Immature natural killer cell (primary cell): ENCODE data around the gene PRKCB. TPM values are rescaled to one million over a fixed set of nuclear protein-coding genes. Genes with fewer than 3 reads are reported as not detected.

Source experiments
- DNase-seq, 3 donors: peaks; one replicate each; pipeline ENCODE4 v3.0.0; 2022; ENCODE audit warnings: mixed read lengths in 1 of 3
- H3K27ac Mint-ChIP-seq, 6 donors: one replicate each; pipeline ENCODE4 v1.8.0; 2020; ENCODE audit warnings: mixed read lengths in 6 of 6, mild to moderate bottlenecking in 5 of 6, inconsistent platforms in 4 of 6, moderate library complexity in 3 of 6
- H3K27me3 Mint-ChIP-seq, 3 donors: one replicate each; pipeline ENCODE4 v1.8.0; 2020 to 2021; ENCODE audit warnings: low read depth in 3 of 3, mild to moderate bottlenecking in 3 of 3, mixed read lengths in 3 of 3, moderate library complexity in 3 of 3, inconsistent platforms in 1 of 3
- H3K36me3 Mint-ChIP-seq, 3 donors: one replicate each; pipeline ENCODE4 v1.8.0; 2020; ENCODE audit warnings: mixed read lengths in 3 of 3, inconsistent platforms in 2 of 3, mild to moderate bottlenecking in 2 of 3
- H3K4me1 Mint-ChIP-seq, 2 donors: one replicate each; pipeline ENCODE4 v1.8.0; 2020; ENCODE audit warnings: inconsistent platforms in 2 of 2, mild to moderate bottlenecking in 2 of 2, mixed read lengths in 2 of 2, moderate library complexity in 1 of 2
- H3K4me3 Mint-ChIP-seq, 5 donors: one replicate each; pipeline ENCODE4 v1.8.0; 2020; ENCODE audit warnings: mild to moderate bottlenecking in 5 of 5, mixed read lengths in 5 of 5, inconsistent platforms in 3 of 5, moderate library complexity in 3 of 5
- H3K9me3 Mint-ChIP-seq, 6 donors: one replicate each; pipeline ENCODE4 v1.8.0; 2020; ENCODE audit warnings: mild to moderate bottlenecking in 6 of 6, mixed read lengths in 6 of 6, inconsistent platforms in 4 of 6, moderate library complexity in 3 of 6
- polyA plus RNA-seq, 3 donors: library from polyadenylated mRNA; unstranded; fragments of 300-500 nt; fragmentation: Illumina TruSeq; gene quantifications; one replicate each; pipeline ENCODE4 v1.2.3, GENCODE V29; 2021

PRKCB gene
- polyA plus RNA-seq, 3 donors from 2014 or later: 78.7 to 110 (median 104) TPM

GRCh38 chr16:23879735-23880373 is 44.1 kb downstream of the PRKCB start:
- H3K9me3 Mint-ChIP-seq: no peaks in the 10 kb centered on the region
- DNase-seq: no peak
- H3K36me3 Mint-ChIP-seq: peaks cover 8 to 16% (median 12%) of the 10 kb centered on the region in 3 donors
- H3K27ac Mint-ChIP-seq: peak overlapping the region in 3 of 6 donors; percentile 7 to 62 (median 53)
- H3K4me3 Mint-ChIP-seq: no peak overlapping the region
- peaks cover 0 to 2% (median 0%) of the 10 kb centered on the region in 3 donors for H3K27me3 Mint-ChIP-seq
- H3K4me1 Mint-ChIP-seq: peaks cover 77 to 91% of the 10 kb centered on the region in 2 donors

- peak overlapping the region in 1 of 6 donors; percentile 1 for H3K27ac Mint-ChIP-seq
- H3K36me3 Mint-ChIP-seq: peaks cover 0 to 7% (median 5%) of the 10 kb centered on the region in 3 donors
- H3K27me3 Mint-ChIP-seq: peaks cover 0 to 1% (median 0%) of the 10 kb centered on the region in 3 donors
- H3K4me3 Mint-ChIP-seq: no peak overlapping the region
- H3K9me3 Mint-ChIP-seq: no peaks in the 10 kb centered on the region
- H3K4me1 Mint-ChIP-seq: peaks cover 50 to 93% of the 10 kb centered on the region in 2 donors
- no peak for DNase-seq
Measured at GRCh38 chr16:23889189-23889588, 53.4 kb downstream of the PRKCB start.

- Mint-ChIP-seq H3K27ac (peak overlapping the region in 1 of 6 donors; percentile 55), H3K4me1 (peaks cover 65 to 93% of the 10 kb centered on the region in 2 donors), H3K36me3 (peaks cover 0 to 10% (median 2%) of the 10 kb centered on the region in 3 donors)
Measured at GRCh38 chr16:23893986-23894385, 58.2 kb downstream of the PRKCB start.

GRCh38 chr16:23895052-23895451 is 59.3 kb downstream of the PRKCB start:
- Mint-ChIP-seq H3K4me1 (peaks cover 65 to 89% of the 10 kb centered on the region in 2 donors), H3K4me3 (no peak overlapping the region), H3K36me3 (peaks cover 0 to 10% (median 0%) of the 10 kb centered on the region in 3 donors), H3K27me3 (peaks cover 0 to 2% (median 2%) of the 10 kb centered on the region in 3 donors), H3K9me3 (no peaks in the 10 kb centered on the region), H3K27ac (peak overlapping the region; percentile 13 to 81 (median 59))
- DNase-seq: no peak

More at GRCh38 chr16:23893986-23894385, 58.2 kb downstream of the PRKCB start:
- DNase-seq: no peak
- no peaks in the 10 kb centered on the region for H3K9me3 Mint-ChIP-seq
- no peak overlapping the region for H3K4me3 Mint-ChIP-seq
- peaks cover 0 to 2% (median 2%) of the 10 kb centered on the region in 3 donors for H3K27me3 Mint-ChIP-seq

GRCh38 chr16:23896832-23897821 is 61.3 kb downstream of the PRKCB start:
- peaks cover 0 to 2% (median 0%) of the 10 kb centered on the region in 6 donors for H3K9me3 Mint-ChIP-seq
- H3K36me3 Mint-ChIP-seq: peaks cover 0 to 12% (median 0%) of the 10 kb centered on the region in 3 donors
- H3K4me3 Mint-ChIP-seq: peak overlapping the region; percentile 57 to 80 (median 67)
- H3K27me3 Mint-ChIP-seq: peaks cover 0 to 2% (median 2%) of the 10 kb centered on the region in 3 donors
- H3K4me1 Mint-ChIP-seq: peaks cover 66 to 90% of the 10 kb centered on the region in 2 donors
- peak; percentile 8 to 20 (median 19) for DNase-seq
- peak overlapping the region; percentile 57 to 89 (median 74) for H3K27ac Mint-ChIP-seq

GRCh38 chr16:23898682-23899430 is 63.1 kb downstream of the PRKCB start:
- Mint-ChIP-seq H3K4me3 (peak overlapping the region in 1 of 5 donors; percentile 51), H3K27me3 (peaks cover 0 to 2% (median 2%) of the 10 kb centered on the region in 3 donors), H3K36me3 (peaks cover 0 to 12% (median 0%) of the 10 kb centered on the region in 3 donors), H3K4me1 (peaks cover 77 to 90% of the 10 kb centered on the region in 2 donors), H3K27ac (peak overlapping the region in 5 of 6 donors; percentile 33 to 80 (median 70)), H3K9me3 (peaks cover 0 to 2% (median 0%) of the 10 kb centered on the region in 6 donors)
- DNase-seq: no peak

- H3K4me3 Mint-ChIP-seq: no peak overlapping the region
- H3K27ac Mint-ChIP-seq: no peak overlapping the region
- H3K4me1 Mint-ChIP-seq: peaks cover 73 to 84% of the 10 kb centered on the region in 2 donors
- peaks cover 0 to 2% (median 0%) of the 10 kb centered on the region in 6 donors for H3K9me3 Mint-ChIP-seq
- H3K36me3 Mint-ChIP-seq: peaks cover 0 to 12% (median 0%) of the 10 kb centered on the region in 3 donors
- DNase-seq: no peak
- H3K27me3 Mint-ChIP-seq: peaks cover 0 to 2% (median 2%) of the 10 kb centered on the region in 3 donors
Measured at GRCh38 chr16:23899869-23900268, 64.1 kb downstream of the PRKCB start.

- H3K36me3 Mint-ChIP-seq: peaks cover 0 to 12% (median 0%) of the 10 kb centered on the region in 3 donors
- peaks cover 0 to 2% (median 0%) of the 10 kb centered on the region in 6 donors for H3K9me3 Mint-ChIP-seq
- H3K27ac Mint-ChIP-seq: peak overlapping the region in 2 of 6 donors; percentile 21 to 45
- peaks cover 71 to 85% of the 10 kb centered on the region in 2 donors for H3K4me1 Mint-ChIP-seq
- no peak overlapping the region for H3K4me3 Mint-ChIP-seq
- H3K27me3 Mint-ChIP-seq: peaks cover 0 to 2% (median 2%) of the 10 kb centered on the region in 3 donors
- no peak for DNase-seq
Measured at GRCh38 chr16:23900480-23901177, 64.8 kb downstream of the PRKCB start.

GRCh38 chr16:23901178-23902033 is 65.6 kb downstream of the PRKCB start:
- peak overlapping the region in 3 of 5 donors; percentile 3 to 33 (median 17) for H3K4me3 Mint-ChIP-seq
- H3K27ac Mint-ChIP-seq: peak overlapping the region in 3 of 6 donors; percentile 45 to 68 (median 46)
- DNase-seq: no peak

GRCh38 chr16:23902034-23902747 is 66.4 kb downstream of the PRKCB start:
- H3K4me3 Mint-ChIP-seq: peak overlapping the region in 1 of 5 donors; percentile 14

More at GRCh38 chr16:23901178-23902033, 65.6 kb downstream of the PRKCB start:
- peaks cover 71 to 89% of the 10 kb centered on the region in 2 donors for H3K4me1 Mint-ChIP-seq
- peaks cover 0 to 2% (median 0%) of the 10 kb centered on the region in 6 donors for H3K9me3 Mint-ChIP-seq
- H3K36me3 Mint-ChIP-seq: peaks cover 0 to 9% (median 0%) of the 10 kb centered on the region in 3 donors
- peaks cover 0 to 2% (median 2%) of the 10 kb centered on the region in 3 donors for H3K27me3 Mint-ChIP-seq

More at GRCh38 chr16:23902034-23902747, 66.4 kb downstream of the PRKCB start:
- Mint-ChIP-seq H3K36me3 (peaks cover 0 to 8% (median 0%) of the 10 kb centered on the region in 3 donors), H3K27ac (peak overlapping the region in 2 of 6 donors; percentile 45 to 68), H3K27me3 (peaks cover 0 to 2% (median 2%) of the 10 kb centered on the region in 3 donors), H3K9me3 (peaks cover 0 to 2% (median 0%) of the 10 kb centered on the region in 6 donors), H3K4me1 (peaks cover 70 to 89% of the 10 kb centered on the region in 2 donors)
- no peak for DNase-seq
